Right cardiac atrium (tissue), 5 donors: ENCODE results near the gene EHMT1. TPM values are rescaled to one million over a fixed set of nuclear protein-coding genes. Genes with fewer than 3 reads are reported as not detected.

Experiments used
- ATAC-seq, 2 donors: fragments of 200-7000 bp; cut with Tn5 transposase; one replicate each; pipeline versions ENCODE4 v1.8.0 to v1.9.1; 2020; ENCODE audit warnings: moderate library complexity in 2 of 2, mild to moderate bottlenecking in 1 of 2
- DNase-seq, 3 donors: peaks; one replicate each; pipeline ENCODE4 v3.0.0-alpha.2; 2020
- H3K27ac ChIP-seq: one replicate; pipeline ENCODE4 v1.5.1; 2013; ENCODE audit warnings: mild to moderate bottlenecking, low read length, control low read depth, moderate library complexity
- H3K27me3 ChIP-seq: one replicate; pipeline ENCODE4 v1.6.1; 2013; ENCODE audit not compliant: control insufficient read depth, insufficient read depth
- H3K4me1 ChIP-seq: one replicate; pipeline ENCODE4 v1.6.1; 2013; ENCODE audit warnings: low read length; ENCODE audit not compliant: control insufficient read depth, insufficient read depth
- H3K4me3 ChIP-seq: one replicate; pipeline ENCODE4 v1.5.1; 2013; ENCODE audit warnings: low read length, control low read depth
- H3K9me3 ChIP-seq: one replicate; pipeline ENCODE4 v1.6.1; 2013; ENCODE audit warnings: low read length; ENCODE audit not compliant: control insufficient read depth
- WGBS: extraction: QIAGEN DNeasy Blood & Tissue Kit; methylation state at CpG from one replicate; pipeline ENCODE4 v1.1.7; 2013; 5-methylcytosine and 5-hydroxymethylcytosine counted together
- intact Hi-C, 4 donors: fragments of 100-400 bp; cut with DNase I; formaldehyde crosslinking; loops; one replicate each; pipeline versions ENCODE4 v1.11.0 to v1.14.0; 2022 to 2023
- polyA plus RNA-seq: library from polyadenylated mRNA; stranded (reverse); fragments of 200-250 nt; gene quantifications from one replicate; pipeline ENCODE4 v1.2.3, GENCODE V29; 2013
- total RNA-seq, 4 donors: library from RNA; stranded (reverse); fragmentation: NEBNext Ultra II Directional; extraction: Animal tissue kit (Norgen Biotek cat#: 25700); gene quantifications; one replicate each; pipeline ENCODE4 v1.2.1, GENCODE V29; 2021
- donor health status: healthy with polysubstance abuse.
- donor health status: DM: no; HTN: yes; CAD: no.
- donor health status: DM: no; HTN: no; CAD: no.
- donor health status: DM: no; HTN: yes; CAD: no; lungs with severe emphysema.
- donor health status: DM: yes; HTN: yes; CAD: no.

The EHMT1 gene
- total and polyA plus RNA-seq, 5 donors: 23.3 to 38.6 (median 36.0) TPM

DNA sequence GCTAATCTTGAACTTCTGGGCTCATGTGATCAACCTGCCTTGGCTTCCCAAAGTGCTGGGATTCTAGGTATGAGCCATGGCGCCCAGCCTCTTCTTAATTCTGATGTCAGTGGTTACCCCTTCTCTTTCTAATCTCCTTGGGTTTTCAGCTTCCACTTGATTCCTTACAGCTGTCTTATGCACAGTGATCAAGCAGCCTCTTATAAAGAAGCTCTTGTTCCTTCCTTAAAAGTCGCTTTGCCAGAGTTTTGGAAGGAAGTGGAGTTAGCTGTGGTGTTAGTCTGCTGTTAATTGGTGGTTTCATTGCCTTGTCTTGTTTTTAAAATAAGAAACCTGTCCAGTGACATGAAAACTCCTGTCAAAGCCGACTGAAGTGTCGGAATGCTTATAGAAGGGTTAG is 130.7 kb downstream of the EHMT1 start:
- peak in 1 of 2 donors; percentile 7 for ATAC-seq
- Histone ChIP-seq H3K4me1 (no peaks in the 10 kb centered on the region), H3K4me3 (no peak overlapping the region), H3K9me3 (no peaks in the 10 kb centered on the region), H3K27ac (no peak overlapping the region), H3K27me3 (no peaks in the 10 kb centered on the region)
- WGBS: 60% methylated on average over 4 of the region's 4 CpGs
- no peak for DNase-seq
- intact Hi-C loops: no loop called here

DNA sequence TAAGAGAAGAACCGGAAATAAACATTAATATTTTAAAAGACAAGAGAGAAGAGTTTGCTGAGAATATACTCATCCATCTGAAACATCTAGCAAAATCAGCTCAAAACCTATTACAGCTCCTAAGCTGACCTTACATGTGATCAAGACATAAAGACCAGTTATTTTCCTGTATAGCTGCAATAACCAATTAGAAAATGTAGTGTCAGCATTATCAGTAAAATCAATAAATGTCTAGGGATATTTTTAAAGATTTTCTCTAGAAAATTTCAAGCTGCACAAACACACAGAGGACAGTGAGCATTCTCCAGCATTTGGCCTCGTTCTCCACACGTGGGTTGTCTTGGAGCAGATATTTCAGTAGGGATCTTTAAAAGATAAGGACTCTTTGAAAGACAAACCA is 131.2 kb downstream of the EHMT1 start:
- Histone ChIP-seq H3K27ac (no peak overlapping the region), H3K27me3 (no peaks in the 10 kb centered on the region), H3K4me3 (no peak overlapping the region), H3K4me1 (no peaks in the 10 kb centered on the region), H3K9me3 (no peaks in the 10 kb centered on the region)
- WGBS: 61% methylated on average over 3 of the region's 3 CpGs
- intact Hi-C loops: no loop called here
- no peak for ATAC-seq
- DNase-seq: no peak

DNA sequence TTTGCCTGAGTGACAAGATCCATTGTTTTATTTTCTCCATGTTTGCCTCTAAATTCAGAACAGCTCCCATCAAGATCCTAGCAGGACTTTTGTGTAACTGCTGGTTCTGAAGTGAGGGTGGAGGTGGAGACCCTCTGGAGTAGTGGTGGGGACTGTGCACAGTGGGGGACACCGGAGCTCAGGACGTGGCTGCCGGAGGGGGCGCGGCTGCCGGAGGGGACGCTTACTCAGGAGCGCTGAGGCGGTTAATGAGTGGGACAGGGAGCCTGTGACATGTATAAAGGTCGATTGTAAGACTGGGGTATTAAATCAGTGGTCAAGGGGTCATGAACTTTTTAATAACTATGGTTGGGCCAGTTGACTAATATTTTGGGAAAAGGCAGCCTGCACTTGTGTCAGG is 131.8 kb downstream of the EHMT1 start:
- H3K27me3 ChIP-seq: no peaks in the 10 kb centered on the region
- H3K9me3 ChIP-seq: no peaks in the 10 kb centered on the region
- WGBS: 93% methylated on average over 10 of the region's 10 CpGs
- DNase-seq (peak in 1 of 3 donors; percentile 48), ATAC-seq (no peak)
- no peaks in the 10 kb centered on the region for H3K4me1 ChIP-seq
- H3K27ac ChIP-seq: no peak overlapping the region
- no peak overlapping the region for H3K4me3 ChIP-seq
- intact Hi-C loops: no loop called here

DNA sequence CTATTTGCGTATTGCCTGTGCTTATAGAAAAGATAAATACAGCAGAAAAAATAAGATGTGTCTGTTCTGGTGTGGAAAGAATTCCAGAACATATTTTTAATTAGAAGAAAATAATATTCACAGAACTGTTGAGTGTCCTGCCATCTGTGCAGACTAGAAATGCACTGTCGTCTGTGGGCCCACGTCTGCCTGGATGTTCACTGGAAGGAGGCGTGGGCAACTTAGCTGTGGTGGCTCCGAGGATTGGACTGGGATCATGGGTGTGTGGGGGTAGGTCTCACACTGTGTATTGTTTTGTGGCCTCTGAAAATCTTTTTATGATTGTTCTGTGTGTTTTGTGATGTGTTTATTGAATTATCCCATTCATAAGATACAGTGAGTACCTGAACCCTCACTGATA is 132.8 kb downstream of the EHMT1 start:
- intact Hi-C loops: no loop called here
- Histone ChIP-seq H3K9me3 (no peaks in the 10 kb centered on the region), H3K4me3 (no peak overlapping the region), H3K4me1 (no peaks in the 10 kb centered on the region), H3K27me3 (no peaks in the 10 kb centered on the region), H3K27ac (no peak overlapping the region)
- WGBS: 98% methylated on average over 5 of the region's 5 CpGs
- no peak for ATAC-seq
- DNase-seq: no peak

DNA sequence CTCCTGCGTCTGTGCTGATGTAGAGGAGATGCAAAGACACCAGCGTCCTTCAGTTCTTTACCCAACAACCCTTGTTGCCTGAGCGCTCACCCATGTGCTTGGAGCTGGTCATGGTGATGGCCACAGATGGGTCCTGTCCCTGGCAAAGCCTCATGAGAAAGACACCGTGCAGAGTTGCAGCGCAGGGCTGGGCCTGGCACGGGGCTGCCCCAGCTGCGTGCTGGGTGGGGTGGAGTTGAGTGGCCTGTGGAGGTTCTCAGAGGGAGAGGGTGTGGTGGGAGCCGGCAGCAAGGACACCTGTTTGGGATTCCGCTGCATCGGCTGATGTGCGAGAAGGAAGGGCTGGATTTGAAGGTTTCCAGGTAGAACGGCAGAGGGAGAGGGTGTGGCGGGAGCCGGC is 133.6 kb downstream of the EHMT1 start:
- 94% methylated on average over 14 of the region's 14 CpGs for WGBS

DNA sequence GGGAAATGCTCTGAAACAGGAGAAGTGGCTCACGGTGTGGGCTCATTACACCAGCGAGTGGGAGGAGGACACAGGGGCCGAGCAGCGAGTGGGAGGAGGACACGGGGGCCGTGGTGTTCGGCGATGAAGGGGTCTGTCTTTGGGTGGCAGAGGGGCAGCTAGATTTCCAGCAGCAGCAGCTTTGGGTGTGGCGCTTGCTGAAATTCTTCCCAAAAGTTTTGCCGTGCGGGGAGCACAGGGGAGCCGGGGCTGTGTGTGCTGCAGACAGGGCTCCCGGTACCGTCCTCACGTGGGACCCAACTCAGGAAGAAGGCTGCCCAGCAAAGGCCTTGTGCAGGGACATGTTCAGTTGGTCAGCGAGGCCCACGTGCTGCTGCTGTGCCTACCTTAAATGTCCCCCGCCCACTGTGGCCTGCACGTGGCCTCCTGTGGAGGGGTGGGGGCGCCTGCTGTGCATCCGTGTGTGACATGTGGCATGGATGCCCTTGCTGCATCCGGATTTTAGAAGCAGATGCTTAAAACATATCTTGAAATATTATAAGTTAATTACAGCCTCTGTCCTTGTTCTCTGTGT is 134.5 kb downstream of the EHMT1 start:
- 94% methylated on average over 22 of the region's 22 CpGs for WGBS
- Histone ChIP-seq H3K9me3 (no peaks in the 10 kb centered on the region), H3K4me3 (no peak overlapping the region), H3K27me3 (no peaks in the 10 kb centered on the region), H3K4me1 (no peaks in the 10 kb centered on the region), H3K27ac (no peak overlapping the region)
- DNase-seq: peak in 1 of 3 donors; percentile 43
- intact Hi-C loops: no loop called here
- no peak for ATAC-seq

More for the DNA sequence above, 133.6 kb downstream of the EHMT1 start:
- no peaks in the 10 kb centered on the region for H3K9me3 ChIP-seq
- no peak for ATAC-seq
- H3K4me3 ChIP-seq: no peak overlapping the region
- no peaks in the 10 kb centered on the region for H3K4me1 ChIP-seq
- no peaks in the 10 kb centered on the region for H3K27me3 ChIP-seq
- no peak overlapping the region for H3K27ac ChIP-seq
- DNase-seq: no peak
- intact Hi-C loops: no loop called here

DNA sequence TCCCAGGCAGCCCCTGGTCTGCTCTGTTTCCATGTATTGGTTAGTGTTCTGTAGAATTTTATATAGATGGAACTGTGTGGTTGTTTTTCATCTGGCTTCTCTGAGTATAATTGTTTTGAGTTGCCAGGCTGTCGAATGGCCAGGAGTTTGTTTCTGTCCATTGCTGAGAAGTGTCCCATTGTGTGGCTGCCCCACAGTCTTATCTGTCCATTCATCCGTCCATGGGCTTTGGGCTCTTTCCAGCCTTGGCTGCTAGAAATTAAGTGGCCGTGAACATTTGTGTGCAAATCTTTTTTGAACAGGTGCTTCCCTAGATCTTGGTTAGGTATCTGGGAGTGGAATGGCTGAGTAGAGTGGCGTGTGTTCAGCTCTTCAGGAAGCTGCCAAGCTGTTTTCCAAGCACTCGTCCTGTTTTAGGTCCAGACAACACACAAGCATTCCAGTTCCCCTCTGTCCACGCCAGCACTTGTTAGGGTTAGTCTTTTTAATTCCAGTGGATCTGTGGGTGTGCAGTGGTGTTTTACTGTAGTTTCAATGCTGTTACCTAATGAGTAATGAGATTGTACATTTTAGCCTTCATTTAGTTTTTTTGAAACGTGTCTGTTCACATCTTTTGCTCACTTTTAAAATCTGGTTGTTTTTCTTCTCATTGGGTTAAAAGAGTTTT is 136.6 kb downstream of the EHMT1 start:
- WGBS: 94% methylated on average over 7 of the region's 7 CpGs
- intact Hi-C loops: no loop called here
- ATAC-seq (no peak), DNase-seq (no peak)
- Histone ChIP-seq H3K4me3 (no peak overlapping the region), H3K27me3 (no peaks in the 10 kb centered on the region), H3K27ac (no peak overlapping the region), H3K9me3 (no peaks in the 10 kb centered on the region), H3K4me1 (no peaks in the 10 kb centered on the region)

DNA sequence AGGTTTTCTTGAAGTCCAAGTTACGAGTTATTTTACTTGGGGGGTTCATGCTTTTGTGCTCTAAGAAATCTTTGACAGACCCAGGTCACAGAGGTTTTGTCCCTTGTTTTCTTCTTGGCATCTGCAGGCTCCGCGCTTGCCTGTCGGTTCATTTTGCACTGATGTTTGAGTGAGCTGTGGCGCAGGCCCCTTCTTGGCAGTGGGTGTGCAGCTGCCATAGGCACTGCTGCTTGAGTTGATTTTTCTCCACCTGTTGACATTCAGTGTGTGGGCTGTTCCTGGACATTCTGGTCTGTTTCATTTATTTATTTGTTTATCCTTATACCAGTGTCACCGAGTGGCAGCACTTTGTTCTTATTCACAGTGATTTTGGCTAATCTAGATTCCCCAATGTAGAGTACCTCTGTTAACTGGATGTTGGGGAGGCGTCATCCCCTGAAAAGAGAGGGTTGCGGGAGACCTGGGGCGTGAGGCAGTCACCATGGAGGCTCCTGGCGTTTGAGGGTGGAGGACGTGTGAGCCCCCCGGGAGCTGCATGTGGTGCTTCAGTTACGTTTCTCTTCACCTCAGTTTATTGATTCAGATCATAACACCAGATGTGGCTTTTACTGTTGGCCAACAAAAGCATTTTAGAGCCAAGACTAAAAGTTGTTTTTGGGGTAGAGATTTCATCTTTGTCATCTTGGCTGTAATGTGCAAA is 137.4 kb downstream of the EHMT1 start:
- 92% methylated on average over 13 of the region's 13 CpGs for WGBS
- ATAC-seq (no peak), DNase-seq (no peak)
- no peaks in the 10 kb centered on the region for H3K27me3 ChIP-seq
- no peak overlapping the region for H3K4me3 ChIP-seq
- H3K27ac ChIP-seq: no peak overlapping the region
- intact Hi-C loops: no loop called here
- H3K9me3 ChIP-seq: no peaks in the 10 kb centered on the region
- H3K4me1 ChIP-seq: no peaks in the 10 kb centered on the region

DNA sequence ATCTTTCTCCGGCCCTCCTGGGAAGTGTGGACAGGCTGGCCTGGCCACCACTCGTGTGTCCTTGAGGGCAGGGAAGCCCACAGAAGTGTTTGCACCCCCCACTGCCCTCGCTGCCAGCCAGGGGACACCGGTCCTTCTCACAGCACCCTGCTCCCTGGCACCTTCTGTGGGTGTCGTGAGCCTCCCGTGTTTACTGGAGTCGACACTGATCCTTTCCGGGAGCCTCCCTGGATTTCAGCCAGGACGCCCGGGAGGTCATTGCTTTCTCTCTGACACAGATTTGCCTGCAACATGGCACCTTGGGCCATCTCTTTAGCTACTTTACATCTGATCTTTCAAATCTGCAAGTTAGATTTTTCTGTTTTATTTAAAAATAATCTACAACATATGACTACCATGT is 138.3 kb downstream of the EHMT1 start:
- intact Hi-C loops: no loop called here
- H3K9me3 ChIP-seq: no peaks in the 10 kb centered on the region
- H3K4me3 ChIP-seq: no peak overlapping the region
- DNase-seq: peak; percentile 55 to 79 (median 75)
- H3K27ac ChIP-seq: no peak overlapping the region
- no peaks in the 10 kb centered on the region for H3K4me1 ChIP-seq
- H3K27me3 ChIP-seq: no peaks in the 10 kb centered on the region
- peak; percentile 57 to 59 for ATAC-seq
- 73% methylated on average over 10 of the region's 10 CpGs for WGBS

DNA sequence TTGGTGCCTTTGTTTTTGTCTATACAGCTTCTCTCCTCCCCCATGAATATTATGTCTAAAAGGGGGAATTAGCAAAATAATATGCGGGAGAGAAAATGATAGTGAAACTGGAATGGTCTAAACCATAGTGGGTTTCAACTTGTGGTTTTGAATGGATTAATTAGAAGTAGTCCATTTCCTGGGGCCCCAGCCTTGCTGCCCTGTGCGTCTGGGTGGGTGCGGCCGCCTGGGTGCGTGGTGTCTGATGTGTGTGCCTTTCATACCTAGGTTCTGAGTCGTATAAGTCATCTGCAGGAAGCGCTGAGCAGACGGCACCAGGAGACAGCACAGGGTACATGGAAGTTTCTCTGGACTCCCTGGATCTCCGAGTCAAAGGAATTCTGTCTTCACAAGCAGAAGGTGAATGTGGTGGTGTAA is 138.8 kb downstream of the EHMT1 start:
- Histone ChIP-seq H3K4me1 (no peaks in the 10 kb centered on the region), H3K27ac (no peak overlapping the region), H3K27me3 (no peaks in the 10 kb centered on the region), H3K9me3 (no peaks in the 10 kb centered on the region), H3K4me3 (no peak overlapping the region)
- no peak for ATAC-seq
- intact Hi-C loops: no loop called here
- no peak for DNase-seq
- WGBS: 92% methylated on average over 9 of the region's 9 CpGs

DNA sequence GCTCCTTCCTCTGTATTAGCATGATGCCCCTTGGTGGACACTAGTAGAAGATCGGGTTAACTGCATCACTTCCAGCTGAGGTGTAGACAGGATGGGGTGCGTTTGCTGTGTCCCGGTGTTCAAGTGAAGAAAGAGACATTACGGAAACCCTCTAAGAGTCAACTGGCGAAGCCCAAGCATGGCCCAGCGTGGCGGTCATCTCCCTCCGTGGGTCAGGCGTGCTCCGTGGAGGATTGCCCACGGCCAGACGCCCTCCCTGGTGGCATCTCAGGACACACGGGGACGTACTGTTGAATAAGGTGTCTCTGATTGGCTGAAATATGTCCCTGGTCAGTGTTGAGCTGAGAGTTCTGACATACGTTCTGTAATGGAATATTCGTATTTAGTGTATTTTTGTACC is 139.3 kb downstream of the EHMT1 start:
- Histone ChIP-seq H3K9me3 (no peaks in the 10 kb centered on the region), H3K27me3 (no peaks in the 10 kb centered on the region), H3K4me3 (no peak overlapping the region), H3K4me1 (no peaks in the 10 kb centered on the region), H3K27ac (no peak overlapping the region)
- WGBS: 96% methylated on average over 16 of the region's 16 CpGs
- DNase-seq: no peak
- intact Hi-C loops: no loop called here
- ATAC-seq: no peak
